ENCODE data around the gene TSPAN16. TPM values are rescaled to one million over a fixed set of nuclear protein-coding genes. Genes with fewer than 3 reads are reported as not detected.

The TSPAN16 gene
- total RNA-seq, 1 donor from 2014 or later = not detected

GRCh38 chr19:11290256-11290655 is 5.7 kb upstream of the TSPAN16 start:
- DNase-seq (no peak), ATAC-seq (ENCODE audit: low read depth) (no peak)
- TF ChIP-seq CTCF (IDR thresholded peaks at IDR 0.05) = no peak
- Mint-ChIP-seq H3K9me3 (no peaks in the 10 kb centered on the region), H3K4me1 (peaks cover 6% of the 10 kb centered on the region), H3K27me3 (peaks cover 5% of the 10 kb centered on the region), H3K36me3 (ENCODE audit: low read depth) (no peaks in the 10 kb centered on the region), H3K4me3 (no peak overlapping the region), H3K27ac (no peak overlapping the region)
- intact Hi-C loops (cut with micrococcal nuclease) = loop anchor here (5.0 to 10.0 kb wide), 2 partner anchors 57 to 295 kb away; partner anchors contain the start of genes CCDC159 and TMEM205
- ChIA-PET CTCF (interaction anchor here (0.6 to 1.3 kb wide), 2 partner anchors 148 to 192 kb away, joined by 3 to 5 read pairs; no protein-coding TSS in a partner anchor), POLR2A (no interaction called here)

- H3K27ac Mint-ChIP-seq = no peak overlapping the region
- H3K4me3 Mint-ChIP-seq = no peak overlapping the region
- peaks cover 6% of the 10 kb centered on the region for H3K4me1 Mint-ChIP-seq
- no peak for TF ChIP-seq CTCF (IDR thresholded peaks at IDR 0.05)
- H3K9me3 Mint-ChIP-seq = no peaks in the 10 kb centered on the region
- DNase-seq (no peak), ATAC-seq (ENCODE audit: low read depth) (no peak)
- intact Hi-C loops (cut with micrococcal nuclease) = loop anchor here (5.0 to 10.0 kb wide), 2 partner anchors 56 to 293 kb away; partner anchors contain the start of genes CCDC159 and TMEM205
- POLR2A ChIA-PET = interaction anchor here (0.6 kb wide), 1 partner anchor 289 kb away, joined by 3 read pairs; no protein-coding TSS in a partner anchor
- CTCF ChIA-PET = no interaction called here
- H3K36me3 Mint-ChIP-seq (ENCODE audit: low read depth) = no peaks in the 10 kb centered on the region
- peaks cover 5% of the 10 kb centered on the region for H3K27me3 Mint-ChIP-seq
Measured at GRCh38 chr19:11291415-11291814, 4.5 kb upstream of the TSPAN16 start.

- no peaks in the 10 kb centered on the region for H3K36me3 Mint-ChIP-seq (ENCODE audit: low read depth)
- no peak overlapping the region for H3K27ac Mint-ChIP-seq
- ChIA-PET POLR2A (interaction anchor here (0.7 kb wide), 1 partner anchor 256 kb away, joined by 4 read pairs; no protein-coding TSS in a partner anchor), CTCF (no interaction called here)
- H3K9me3 Mint-ChIP-seq = no peaks in the 10 kb centered on the region
- H3K4me1 Mint-ChIP-seq = peaks cover 6% of the 10 kb centered on the region
- no peak for TF ChIP-seq CTCF (IDR thresholded peaks at IDR 0.05)
- intact Hi-C loops (cut with micrococcal nuclease) = loop anchor here (5.0 to 10.0 kb wide), 2 partner anchors 55 to 293 kb away; partner anchors contain the start of genes CCDC159 and TMEM205
- DNase-seq = no peak
- H3K4me3 Mint-ChIP-seq = no peak overlapping the region
- ATAC-seq (ENCODE audit: low read depth) = no peak
- H3K27me3 Mint-ChIP-seq = peaks cover 5% of the 10 kb centered on the region
Measured at GRCh38 chr19:11291991-11292390, 4.0 kb upstream of the TSPAN16 start.

GRCh38 chr19:11293433-11294389 is 2.2 kb upstream of the TSPAN16 start:
- DNase-seq (peak; percentile 84), ATAC-seq (ENCODE audit: low read depth) (peak; percentile 100)
- intact Hi-C loops (cut with micrococcal nuclease) = loop anchor here (1.0 to 10.0 kb wide), 6 partner anchors 54 to 291 kb away; partner anchors contain the start of genes CCDC159 and TMEM205
- Mint-ChIP-seq H3K36me3 (ENCODE audit: low read depth) (no peaks in the 10 kb centered on the region), H3K9me3 (no peaks in the 10 kb centered on the region), H3K4me1 (peaks cover 6% of the 10 kb centered on the region), H3K27ac (no peak overlapping the region), H3K4me3 (no peak overlapping the region), H3K27me3 (peaks cover 5% of the 10 kb centered on the region)
- ChIA-PET CTCF (interaction anchor here (0.6 to 1.5 kb wide), 8 partner anchors 12 to 189 kb away, joined by 3 to 13 read pairs (median 4); no protein-coding TSS in a partner anchor), POLR2A (interaction anchor here (0.5 to 1.0 kb wide), 6 partner anchors 28 to 297 kb away, joined by 3 to 5 read pairs (median 3); no protein-coding TSS in a partner anchor)
- TF ChIP-seq CTCF (IDR thresholded peaks at IDR 0.05) = peak; percentile 80

GRCh38 chr19:11295180-11295579 is 780 bp upstream of the TSPAN16 start:
- Mint-ChIP-seq H3K4me3 (no peak overlapping the region), H3K27me3 (peaks cover 5% of the 10 kb centered on the region), H3K9me3 (no peaks in the 10 kb centered on the region), H3K36me3 (ENCODE audit: low read depth) (no peaks in the 10 kb centered on the region), H3K4me1 (peaks cover 6% of the 10 kb centered on the region), H3K27ac (no peak overlapping the region)
- intact Hi-C loops (cut with micrococcal nuclease) = loop anchor here (10.0 kb wide), 1 partner anchor 290 kb away; no protein-coding TSS in a partner anchor
- DNase-seq (no peak), ATAC-seq (ENCODE audit: low read depth) (no peak)
- POLR2A ChIA-PET = no interaction called here
- CTCF ChIA-PET = interaction anchor here (1.5 to 2.6 kb wide), 4 partner anchors 111 to 187 kb away, joined by 3 to 13 read pairs (median 6); no protein-coding TSS in a partner anchor
- no peak for TF ChIP-seq CTCF (IDR thresholded peaks at IDR 0.05)
